H9 (cell line): Measurements from ENCODE around the gene DOCK7. TPM values are rescaled to one million over a fixed set of nuclear protein-coding genes. Genes with fewer than 3 reads are reported as not detected.

Source experiments
- DNase-seq: peaks from one replicate; pipeline ENCODE4 v3.0.0-alpha.2; 2017
- H2AFZ ChIP-seq: one replicate; pipeline ENCODE4 v1.6.1; 2013; ENCODE audit warnings: mild to moderate bottlenecking, low read length, control low read depth, moderate library complexity
- H2AK5ac ChIP-seq: 2 replicates; pipeline ENCODE4 v1.6.1; 2013; ENCODE audit warnings: low read length, control low read depth, mixed read lengths; ENCODE audit not compliant: insufficient read length
- H2BK120ac ChIP-seq: one replicate; pipeline ENCODE4 v1.6.1; 2013; ENCODE audit warnings: low read depth, mild to moderate bottlenecking, low read length, control low read depth, inconsistent platforms; ENCODE audit not compliant: poor library complexity, severe bottlenecking
- H2BK12ac ChIP-seq: 2 replicates; pipeline ENCODE4 v1.6.1; 2013; ENCODE audit warnings: low read length, control low read depth, mixed read lengths, low read depth; ENCODE audit not compliant: insufficient read length
- H2BK15ac ChIP-seq: 2 replicates; pipeline ENCODE4 v1.6.1; 2013; ENCODE audit warnings: low read depth, low read length, control low read depth
- H2BK20ac ChIP-seq: one replicate; pipeline ENCODE4 v1.6.1; 2013; ENCODE audit warnings: low read depth, mild to moderate bottlenecking, low read length, control low read depth, inconsistent platforms; ENCODE audit not compliant: poor library complexity, severe bottlenecking
- H2BK5ac ChIP-seq: 2 replicates; pipeline ENCODE4 v1.6.1; 2013; ENCODE audit warnings: low read length, control low read depth, mixed read lengths; ENCODE audit not compliant: insufficient read length
- H3K14ac ChIP-seq: 2 replicates; pipeline ENCODE4 v1.6.1; 2013; ENCODE audit warnings: low read length, control low read depth; ENCODE audit not compliant: insufficient read depth
- H3K18ac ChIP-seq: 2 replicates; pipeline ENCODE4 v1.6.1; 2013; ENCODE audit warnings: low read depth, mild to moderate bottlenecking, mixed read lengths, low read length, control low read depth; ENCODE audit not compliant: insufficient read length
- H3K23ac ChIP-seq: 2 replicates; pipeline ENCODE4 v1.6.1; 2013; ENCODE audit warnings: low read length, control low read depth, mixed read lengths, low read depth; ENCODE audit not compliant: insufficient read length
- H3K23me2 ChIP-seq: 2 replicates; pipeline ENCODE4 v1.6.1; 2013; ENCODE audit warnings: low read depth, mild to moderate bottlenecking, mixed read lengths, low read length, control low read depth; ENCODE audit not compliant: insufficient read length, poor library complexity, severe bottlenecking
- H3K27ac ChIP-seq: 2 replicates; pipeline ENCODE4 v1.5.1; 2013; ENCODE audit warnings: low read length, control low read depth, mixed read lengths, low read depth; ENCODE audit not compliant: insufficient read length
- H3K27me3 ChIP-seq: 2 replicates; pipeline ENCODE4 v1.6.1; 2013; ENCODE audit warnings: low read length, control low read depth, inconsistent platforms; ENCODE audit not compliant: insufficient read depth
- H3K4ac ChIP-seq: 2 replicates; pipeline ENCODE4 v1.6.1; 2013; ENCODE audit warnings: low read depth, mild to moderate bottlenecking, control low read depth, inconsistent platforms, low read length, moderate library complexity
- H3K4me1 ChIP-seq: 2 replicates; pipeline ENCODE4 v1.6.1; 2013; ENCODE audit warnings: low read length, control low read depth, inconsistent platforms; ENCODE audit not compliant: insufficient read depth
- H3K4me2 ChIP-seq: 2 replicates; pipeline ENCODE4 v1.6.1; 2013; ENCODE audit warnings: low read length, control low read depth, mixed read lengths; ENCODE audit not compliant: insufficient read length, insufficient read depth
- H3K56ac ChIP-seq: 2 replicates; pipeline ENCODE4 v1.6.1; 2013; ENCODE audit warnings: low read depth, mild to moderate bottlenecking, mixed read lengths, low read length, control low read depth; ENCODE audit not compliant: insufficient read length
- H3K79me1 ChIP-seq: 2 replicates; pipeline ENCODE4 v1.6.1; 2013; ENCODE audit warnings: low read depth, mild to moderate bottlenecking, moderate library complexity, low read length, control low read depth, inconsistent platforms; ENCODE audit not compliant: insufficient read depth, poor library complexity, severe bottlenecking
- H3K79me2 ChIP-seq: 2 replicates; pipeline ENCODE4 v1.6.1; 2013; ENCODE audit warnings: low read length, control low read depth, inconsistent platforms; ENCODE audit not compliant: insufficient read depth
- H3K9ac ChIP-seq: 2 replicates; pipeline ENCODE4 v1.6.1; 2013; ENCODE audit warnings: low read length, control low read depth, mixed read lengths; ENCODE audit not compliant: insufficient read length; ENCODE audit errors: extremely low read depth
- H3K9me3 ChIP-seq: one replicate; pipeline ENCODE4 v1.6.1; 2013; ENCODE audit warnings: low read depth, low read length, inconsistent platforms; ENCODE audit not compliant: control insufficient read depth
- H3T11ph ChIP-seq: one replicate; pipeline ENCODE4 v1.6.1; 2013; ENCODE audit warnings: mild to moderate bottlenecking, low read length, control low read depth, inconsistent platforms
- H4K20me1 ChIP-seq: one replicate; pipeline ENCODE4 v1.6.1; 2013; ENCODE audit not compliant: control insufficient read depth, insufficient read length, insufficient read depth
- H4K5ac ChIP-seq: 2 replicates; pipeline ENCODE4 v1.6.1; 2013; ENCODE audit warnings: low read depth, mild to moderate bottlenecking, mixed read lengths, low read length, control low read depth; ENCODE audit not compliant: insufficient read length
- H4K8ac ChIP-seq: replicated peaks from 2 replicates; pipeline ENCODE4 v1.6.1; 2013; ENCODE audit warnings: low read length, control low read depth, mixed read lengths, low read depth; ENCODE audit not compliant: insufficient read length
- H4K91ac ChIP-seq: 2 replicates; pipeline ENCODE4 v1.6.1; 2013; ENCODE audit warnings: low read depth, mild to moderate bottlenecking, moderate library complexity, mixed read lengths, low read length, control low read depth; ENCODE audit not compliant: insufficient read length
- H3K27ac Mint-ChIP-seq, 3 experiments: 2 replicates in 2 of 3; 3 replicates in 1 of 3; pipeline ENCODE4 v1.8.0; 2020 to 2021; ENCODE audit warnings: mixed read lengths in 3 of 3, mild to moderate bottlenecking in 1 of 3, moderate library complexity in 1 of 3
- H3K27me3 Mint-ChIP-seq: 2 replicates; pipeline ENCODE4 v1.8.0; 2021; ENCODE audit warnings: low read depth, mild to moderate bottlenecking, moderate library complexity, mixed read lengths
- H3K36me3 Mint-ChIP-seq, 3 experiments: 2 replicates in 2 of 3; 3 replicates in 1 of 3; pipeline ENCODE4 v1.8.0; 2020 to 2021; ENCODE audit warnings: low read depth in 3 of 3, mixed read lengths in 3 of 3; ENCODE audit not compliant: insufficient read depth in 1 of 3
- H3K4me1 Mint-ChIP-seq, 2 experiments: 2 replicates each; pipeline ENCODE4 v1.8.0; 2020; ENCODE audit warnings: mixed read lengths in 2 of 2
- H3K4me3 Mint-ChIP-seq, 2 experiments: 2 replicates in 1 of 2; 3 replicates in 1 of 2; pipeline ENCODE4 v1.8.0; 2020 to 2021; ENCODE audit warnings: mild to moderate bottlenecking in 2 of 2, mixed read lengths in 2 of 2, moderate library complexity in 1 of 2
- H3K9me3 Mint-ChIP-seq, 2 experiments: 2 replicates in 1 of 2; 3 replicates in 1 of 2; pipeline ENCODE4 v1.8.0; 2020; ENCODE audit warnings: mild to moderate bottlenecking in 2 of 2, mixed read lengths in 2 of 2, moderate library complexity in 1 of 2
- WGBS: extraction: QIAGEN DNeasy Blood & Tissue Kit; methylation state at CpG from one replicate; pipeline ENCODE4 v1.1.7; 2013; ENCODE audit warnings: missing lambda C conversion rate, low lambda C conversion rate, mixed read lengths; ENCODE audit not compliant: insufficient read length; ENCODE audit errors: extremely low coverage; 5-methylcytosine and 5-hydroxymethylcytosine counted together
- total RNA-seq: library from RNA; stranded (reverse); gene quantifications from 2 replicates; pipeline ENCODE4 v1.2.1, GENCODE V29; 2021
- TF ChIP-seq, protein P1 (sequence below): fragments of 200-600 bp; sonication (generic); conservative IDR thresholded peaks from 3 replicates; pipeline ENCODE4 v1.8.0; 2021; ENCODE audit warnings: antibody characterized with exemption, mild to moderate bottlenecking

The DOCK7 gene
- total RNA-seq, 1 experiment from 2014 or later, result 36.8 TPM

DNA sequence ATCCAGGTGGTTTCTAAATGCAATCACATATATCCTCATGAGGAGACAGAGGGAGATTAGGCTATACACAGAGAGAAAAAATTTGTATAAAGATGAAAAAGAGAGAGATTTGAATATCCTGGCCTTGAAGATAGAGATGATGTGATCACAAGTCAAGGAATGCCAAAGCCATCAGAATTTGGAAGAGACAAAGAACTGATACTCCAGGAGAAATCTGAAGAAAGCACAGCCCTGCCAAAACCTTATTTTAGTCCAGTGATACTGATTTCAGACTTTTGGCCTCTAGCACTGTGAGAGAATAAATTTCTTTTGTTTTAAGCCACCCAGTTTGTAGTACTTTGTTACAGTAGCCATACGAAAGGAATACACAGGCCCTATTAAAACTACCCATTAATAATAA is 33.4 kb downstream of the DOCK7 start:
- Histone ChIP-seq H3K79me2 (no peaks in the 10 kb centered on the region), H3K14ac (no peak overlapping the region), H4K91ac (no peak overlapping the region), H3K23me2 (no peaks in the 10 kb centered on the region), H3K4me1 (no peaks in the 10 kb centered on the region), H2BK5ac (no peak overlapping the region), H3K4me2 (no peak overlapping the region), H3K79me1 (no peaks in the 10 kb centered on the region), H2BK120ac (no peak overlapping the region), H4K5ac (no peak overlapping the region), H4K8ac (no peak overlapping the region), H2AFZ (no peak overlapping the region), H2BK15ac (no peak overlapping the region), H3K18ac (no peak overlapping the region), H3K9ac (no peak overlapping the region), H3K56ac (no peak overlapping the region), H2BK20ac (no peak overlapping the region), H3K27ac (no peak overlapping the region), H3K9me3 (no peaks in the 10 kb centered on the region), H3K23ac (no peak overlapping the region), H3K4ac (no peak overlapping the region), H3T11ph (no peak overlapping the region), H4K20me1 (no peaks in the 10 kb centered on the region), H2BK12ac (no peak overlapping the region), H3K27me3 (no peaks in the 10 kb centered on the region), H2AK5ac (no peak overlapping the region)
- Mint-ChIP-seq H3K9me3 (peaks cover 0 to 3% of the 10 kb centered on the region in 2 experiments; a peak in 2 of 5 replicates), H3K4me3 (no peak overlapping the region), H3K36me3 (peaks cover 14 to 19% (median 17%) of the 10 kb centered on the region in 3 experiments; a peak in 5 of 7 replicates), H3K27me3 (no peaks in the 10 kb centered on the region), H3K27ac (no peak overlapping the region; a peak in 2 of 7 replicates), H3K4me1 (0 out of 4 replicates have a peak, but pooled peaks cover 0 to 2% of the 10 kb centered on the region in 2 experiments)
- DNase-seq, result no peak
- TF ChIP-seq, protein P1, sequence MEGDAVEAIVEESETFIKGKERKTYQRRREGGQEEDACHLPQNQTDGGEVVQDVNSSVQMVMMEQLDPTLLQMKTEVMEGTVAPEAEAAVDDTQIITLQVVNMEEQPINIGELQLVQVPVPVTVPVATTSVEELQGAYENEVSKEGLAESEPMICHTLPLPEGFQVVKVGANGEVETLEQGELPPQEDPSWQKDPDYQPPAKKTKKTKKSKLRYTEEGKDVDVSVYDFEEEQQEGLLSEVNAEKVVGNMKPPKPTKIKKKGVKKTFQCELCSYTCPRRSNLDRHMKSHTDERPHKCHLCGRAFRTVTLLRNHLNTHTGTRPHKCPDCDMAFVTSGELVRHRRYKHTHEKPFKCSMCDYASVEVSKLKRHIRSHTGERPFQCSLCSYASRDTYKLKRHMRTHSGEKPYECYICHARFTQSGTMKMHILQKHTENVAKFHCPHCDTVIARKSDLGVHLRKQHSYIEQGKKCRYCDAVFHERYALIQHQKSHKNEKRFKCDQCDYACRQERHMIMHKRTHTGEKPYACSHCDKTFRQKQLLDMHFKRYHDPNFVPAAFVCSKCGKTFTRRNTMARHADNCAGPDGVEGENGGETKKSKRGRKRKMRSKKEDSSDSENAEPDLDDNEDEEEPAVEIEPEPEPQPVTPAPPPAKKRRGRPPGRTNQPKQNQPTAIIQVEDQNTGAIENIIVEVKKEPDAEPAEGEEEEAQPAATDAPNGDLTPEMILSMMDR, result no peak
- no CpG with 5 or more reads among the region's 1 CpG for WGBS
